GM12891 (cell line): ENCODE data around the gene TRA2A.

ENCODE experiments used
- POLR2A ChIP-seq: IDR thresholded peaks from 2 replicates; pipeline ENCODE4 v1.6.1; 2011; ENCODE audit warnings: low read depth, low read length, control low read depth
- POLR2AphosphoS5 ChIP-seq: IDR thresholded peaks from 2 replicates; pipeline ENCODE4 v1.6.1; 2011; ENCODE audit warnings: low read depth, low read length, control low read depth
- TAF1 ChIP-seq: IDR thresholded peaks from 2 replicates; pipeline ENCODE4 v1.6.1; 2011; ENCODE audit warnings: low read depth, low read length, control low read depth

- TF ChIP-seq POLR2A (no peak), POLR2AphosphoS5 (no peak), TAF1 (no peak)
Measured at GRCh38 chr7:23544913-23545354, 13.2 kb upstream of the TRA2A start.
